GM19023 (cell line): ENCODE data around the gene BOC.

Experiments
- ATAC-seq: cut with Tn5 transposase; IDR thresholded peaks from one replicate; pipeline ENCODE4 v1.9.1; 2021; ENCODE audit warnings: mild to moderate bottlenecking, moderate library complexity; ENCODE audit not compliant: unreplicated experiment

Gene BOC

DNA sequence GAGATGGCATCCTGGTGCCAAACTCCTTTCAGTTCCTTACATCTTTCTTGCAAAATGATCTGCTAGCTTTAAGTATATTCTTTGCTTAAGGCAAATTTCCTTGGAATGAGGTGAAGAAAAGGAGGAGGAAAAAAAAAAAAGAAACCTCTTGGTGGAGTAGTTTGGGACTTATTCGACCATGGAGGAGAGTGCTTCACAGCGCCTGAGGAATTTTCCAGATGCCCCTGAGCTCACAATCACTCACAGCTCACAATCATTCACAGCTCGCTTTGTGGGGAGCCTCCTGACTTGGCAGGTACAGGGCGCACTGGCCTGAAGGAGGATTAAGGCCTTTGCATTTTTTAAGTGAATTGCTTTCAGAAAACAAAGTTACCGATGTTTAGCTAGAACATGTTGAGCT lies 53.9 kb downstream of the BOC start:
- ATAC-seq, result no peak

DNA sequence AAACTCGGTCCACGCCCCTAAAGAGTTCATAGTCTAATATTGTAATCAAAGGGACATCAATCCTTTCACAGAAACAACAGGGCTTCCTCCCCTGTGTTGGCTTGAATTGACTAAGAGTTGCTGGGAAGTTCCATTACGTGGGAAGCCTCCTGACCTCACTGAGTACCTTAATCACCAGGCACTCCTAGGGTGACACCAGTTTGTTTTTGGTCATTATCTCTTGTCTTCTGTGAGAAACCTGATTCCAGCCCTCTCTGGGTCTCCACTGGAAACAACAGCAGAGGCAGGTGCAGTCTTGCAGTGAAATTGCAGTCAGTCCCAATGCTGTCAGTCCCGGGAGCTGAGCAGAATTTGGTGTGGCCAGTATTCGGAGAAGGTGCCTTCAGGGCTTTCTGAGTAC lies 55.4 kb downstream of the BOC start:
- no peak for ATAC-seq

DNA sequence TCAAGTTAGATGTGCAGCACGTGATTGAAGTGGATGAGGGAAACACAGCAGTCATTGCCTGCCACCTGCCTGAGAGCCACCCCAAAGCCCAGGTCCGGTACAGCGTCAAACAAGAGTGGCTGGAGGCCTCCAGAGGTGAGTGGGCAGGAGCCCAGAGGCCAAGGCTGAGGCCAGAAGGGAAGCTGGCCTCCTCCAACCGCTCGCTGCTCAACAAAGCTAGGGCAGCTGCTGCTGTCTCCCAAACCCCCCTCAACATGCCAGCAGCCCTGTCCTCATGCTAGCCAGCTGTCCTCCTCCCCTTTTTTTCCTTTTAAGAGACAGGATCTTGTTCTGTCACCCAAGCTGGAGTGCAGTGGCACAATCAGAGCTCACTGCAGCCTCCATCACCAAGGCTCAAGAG lies 57.0 kb downstream of the BOC start:
- no peak for ATAC-seq

DNA sequence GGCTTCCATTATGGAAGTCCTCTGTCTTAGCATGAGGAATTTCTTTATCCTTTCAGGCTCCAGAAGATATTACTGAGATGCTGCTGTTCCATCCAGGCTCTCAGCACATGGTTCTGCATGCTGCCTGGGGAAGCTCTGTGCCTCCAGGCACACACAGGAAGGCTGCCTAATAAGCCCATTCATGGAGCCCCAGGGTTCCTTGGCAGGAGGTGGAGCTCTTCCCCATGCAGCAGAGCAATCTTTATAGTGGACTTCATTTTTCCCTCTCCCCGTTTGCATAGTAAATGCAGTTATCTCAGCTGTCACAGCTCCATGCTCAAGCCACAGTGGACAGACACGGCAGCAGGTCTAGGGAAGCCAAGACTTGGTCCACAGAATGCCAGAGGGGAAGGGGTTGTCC lies 57.6 kb downstream of the BOC start:
- ATAC-seq, result no peak

DNA sequence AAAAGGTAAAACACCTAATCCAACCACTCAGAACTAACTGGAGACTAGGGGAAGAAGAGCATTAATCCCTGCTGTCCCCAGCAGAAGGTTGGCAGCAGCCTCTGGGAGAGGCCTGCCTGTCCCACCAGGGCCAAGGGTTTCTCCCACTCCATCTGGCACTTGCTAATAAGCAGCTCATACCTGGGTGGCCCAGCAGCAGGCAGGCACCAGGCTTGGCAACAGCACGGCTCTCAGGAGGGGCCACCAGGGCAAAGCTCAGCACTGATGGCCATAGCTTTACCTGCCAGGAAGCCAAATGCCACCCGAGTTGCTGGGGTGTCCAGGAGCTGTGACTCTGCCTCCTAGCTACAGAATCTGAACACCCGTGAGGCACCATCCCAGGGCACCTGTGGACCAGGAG lies 58.3 kb downstream of the BOC start:
- ATAC-seq, result no peak

DNA sequence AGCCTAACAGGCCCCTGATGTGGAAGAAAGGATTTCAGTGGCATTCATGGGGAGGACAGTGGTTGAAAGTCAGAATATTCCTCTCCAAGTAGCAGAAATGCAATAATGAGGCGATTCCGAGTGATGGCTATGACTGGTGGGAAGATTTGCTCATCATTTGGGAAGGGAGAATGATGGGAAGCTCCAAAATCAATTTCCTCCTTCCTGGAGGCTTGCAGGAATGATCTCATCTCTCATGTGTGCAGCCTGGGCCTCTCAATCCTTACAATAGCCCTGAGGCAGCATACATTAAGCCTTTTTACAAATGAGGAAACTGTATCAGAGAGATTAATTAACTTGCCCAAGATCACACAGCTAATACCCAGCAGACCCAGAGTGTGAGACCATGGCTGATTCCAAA lies 58.7 kb downstream of the BOC start:
- ATAC-seq, result no peak

DNA sequence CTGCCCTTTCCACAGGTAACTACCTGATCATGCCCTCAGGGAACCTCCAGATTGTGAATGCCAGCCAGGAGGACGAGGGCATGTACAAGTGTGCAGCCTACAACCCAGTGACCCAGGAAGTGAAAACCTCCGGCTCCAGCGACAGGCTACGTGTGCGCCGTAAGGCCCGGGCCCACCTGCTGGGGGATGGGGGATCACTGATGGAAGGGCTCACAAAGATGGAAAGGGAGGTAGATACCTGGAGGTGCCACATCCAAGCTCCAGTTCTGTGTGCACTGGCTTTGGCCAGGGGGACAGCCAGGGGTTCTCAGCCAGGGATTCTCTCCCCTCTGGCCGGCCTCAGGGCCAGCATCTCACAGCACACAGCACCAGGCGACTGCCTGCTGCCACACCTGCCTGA lies 59.4 kb downstream of the BOC start:
- ATAC-seq, result no peak

DNA sequence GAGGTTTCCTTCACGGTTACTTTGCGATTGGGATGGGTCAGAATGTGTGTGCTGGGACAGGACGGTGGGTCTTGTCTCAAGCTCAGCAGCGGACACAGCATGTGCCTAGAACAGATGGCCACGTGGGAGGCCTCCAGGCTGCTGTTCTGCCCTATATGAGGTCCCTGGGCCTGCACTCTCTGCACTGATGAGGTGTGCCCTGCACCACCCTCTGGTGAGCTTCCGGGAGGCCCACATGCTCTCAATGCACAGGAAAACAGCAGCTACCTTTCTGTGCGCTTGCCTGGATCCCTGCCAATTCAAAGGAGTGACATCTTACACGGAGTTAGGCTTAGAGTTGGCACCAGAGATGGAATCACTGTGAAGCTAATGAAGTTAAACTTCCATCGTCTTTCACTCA lies 59.8 kb downstream of the BOC start:
- ATAC-seq, result no peak

DNA sequence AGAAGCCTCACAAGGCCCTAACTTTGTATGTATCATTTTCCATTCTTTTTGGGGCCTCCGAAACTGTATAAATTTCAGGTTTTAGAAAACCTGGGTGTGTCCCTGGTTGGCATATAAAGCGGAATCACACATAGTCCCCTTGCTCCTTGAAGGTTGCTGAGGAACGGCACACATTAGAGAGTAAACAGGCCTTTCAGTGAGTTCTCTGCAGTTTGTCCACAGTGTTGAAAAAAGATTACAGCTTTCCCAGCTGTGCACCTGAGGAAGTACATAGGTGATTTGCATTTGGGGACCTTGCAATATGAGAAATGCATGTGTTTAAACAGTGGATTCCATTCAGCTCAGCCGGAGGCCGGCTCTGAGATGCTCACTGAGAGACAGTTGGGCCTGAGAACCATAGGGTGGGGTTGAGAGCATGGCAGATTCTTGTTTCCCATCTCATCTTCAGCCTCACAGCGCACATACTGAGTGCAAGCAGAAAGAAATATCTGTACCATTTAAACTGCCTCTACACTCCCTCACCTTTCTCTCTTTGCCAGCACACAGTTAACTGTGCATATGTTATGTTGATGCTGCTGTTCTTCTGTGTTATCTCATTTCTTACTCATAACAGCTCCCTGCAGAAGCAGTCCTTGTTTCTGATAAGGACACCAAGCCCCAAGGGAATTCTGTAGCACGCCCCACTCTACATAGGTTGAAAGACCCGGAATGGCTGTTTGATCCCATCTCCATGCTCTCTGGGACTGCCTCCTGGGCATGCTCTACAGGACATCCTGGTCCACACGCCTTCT lies 60.4 kb downstream of the BOC start:
- no peak for ATAC-seq

DNA sequence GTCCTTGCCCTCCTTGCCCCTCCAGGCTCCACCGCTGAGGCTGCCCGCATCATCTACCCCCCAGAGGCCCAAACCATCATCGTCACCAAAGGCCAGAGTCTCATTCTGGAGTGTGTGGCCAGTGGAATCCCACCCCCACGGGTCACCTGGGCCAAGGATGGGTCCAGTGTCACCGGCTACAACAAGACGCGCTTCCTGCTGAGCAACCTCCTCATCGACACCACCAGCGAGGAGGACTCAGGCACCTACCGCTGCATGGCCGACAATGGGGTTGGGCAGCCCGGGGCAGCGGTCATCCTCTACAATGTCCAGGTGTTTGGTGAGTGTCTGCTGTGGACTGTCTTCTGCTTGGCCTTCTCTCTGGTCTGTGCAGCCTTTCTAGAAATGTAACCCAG lies 61.0 kb downstream of the BOC start:
- no peak for ATAC-seq

DNA sequence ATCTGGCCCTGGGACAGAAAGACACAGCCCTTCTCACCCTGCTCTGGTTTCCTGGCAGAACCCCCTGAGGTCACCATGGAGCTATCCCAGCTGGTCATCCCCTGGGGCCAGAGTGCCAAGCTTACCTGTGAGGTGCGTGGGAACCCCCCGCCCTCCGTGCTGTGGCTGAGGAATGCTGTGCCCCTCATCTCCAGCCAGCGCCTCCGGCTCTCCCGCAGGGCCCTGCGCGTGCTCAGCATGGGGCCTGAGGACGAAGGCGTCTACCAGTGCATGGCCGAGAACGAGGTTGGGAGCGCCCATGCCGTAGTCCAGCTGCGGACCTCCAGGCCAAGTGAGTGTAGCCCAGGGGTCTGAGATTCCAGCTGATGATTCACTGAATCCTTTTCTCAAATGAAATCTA lies 61.7 kb downstream of the BOC start:
- no peak for ATAC-seq

DNA sequence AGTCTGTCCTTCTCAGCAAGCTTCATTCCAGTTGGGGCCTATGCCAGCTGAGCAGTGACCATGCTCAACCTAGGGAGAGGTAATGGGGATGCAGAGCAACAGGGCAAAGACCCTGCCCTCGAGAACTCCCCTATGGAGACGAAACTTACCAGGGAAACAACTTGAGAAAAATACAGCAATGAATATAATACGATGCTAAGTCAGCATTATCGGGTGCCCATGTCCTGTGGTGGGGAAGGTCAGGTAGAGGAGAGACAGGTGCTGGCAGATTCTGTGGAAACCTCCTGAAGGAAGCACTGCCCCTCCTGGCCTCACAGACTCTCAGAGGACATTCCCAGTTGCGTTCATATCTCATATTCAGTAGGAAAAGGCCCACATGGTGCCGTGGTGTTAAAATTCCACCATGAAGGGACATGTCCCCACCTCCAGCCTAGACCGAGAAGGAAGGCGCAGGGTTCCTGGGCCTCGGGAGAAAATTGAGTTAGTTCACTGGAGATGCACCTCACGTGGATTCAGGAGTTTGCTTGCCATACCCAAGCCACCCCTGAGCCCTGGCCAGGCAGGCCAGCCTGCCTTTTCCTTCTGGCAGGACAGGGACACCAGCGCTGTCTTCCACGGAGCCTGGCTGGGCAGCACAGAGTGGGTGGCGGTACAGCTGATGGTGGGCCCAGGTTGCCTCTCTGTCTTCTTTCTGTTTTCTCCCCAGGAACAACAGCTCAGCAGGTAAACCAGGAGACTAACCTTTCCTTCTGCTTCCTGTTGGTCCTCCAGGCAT lies 62.4 kb downstream of the BOC start:
- ATAC-seq, result no peak

DNA sequence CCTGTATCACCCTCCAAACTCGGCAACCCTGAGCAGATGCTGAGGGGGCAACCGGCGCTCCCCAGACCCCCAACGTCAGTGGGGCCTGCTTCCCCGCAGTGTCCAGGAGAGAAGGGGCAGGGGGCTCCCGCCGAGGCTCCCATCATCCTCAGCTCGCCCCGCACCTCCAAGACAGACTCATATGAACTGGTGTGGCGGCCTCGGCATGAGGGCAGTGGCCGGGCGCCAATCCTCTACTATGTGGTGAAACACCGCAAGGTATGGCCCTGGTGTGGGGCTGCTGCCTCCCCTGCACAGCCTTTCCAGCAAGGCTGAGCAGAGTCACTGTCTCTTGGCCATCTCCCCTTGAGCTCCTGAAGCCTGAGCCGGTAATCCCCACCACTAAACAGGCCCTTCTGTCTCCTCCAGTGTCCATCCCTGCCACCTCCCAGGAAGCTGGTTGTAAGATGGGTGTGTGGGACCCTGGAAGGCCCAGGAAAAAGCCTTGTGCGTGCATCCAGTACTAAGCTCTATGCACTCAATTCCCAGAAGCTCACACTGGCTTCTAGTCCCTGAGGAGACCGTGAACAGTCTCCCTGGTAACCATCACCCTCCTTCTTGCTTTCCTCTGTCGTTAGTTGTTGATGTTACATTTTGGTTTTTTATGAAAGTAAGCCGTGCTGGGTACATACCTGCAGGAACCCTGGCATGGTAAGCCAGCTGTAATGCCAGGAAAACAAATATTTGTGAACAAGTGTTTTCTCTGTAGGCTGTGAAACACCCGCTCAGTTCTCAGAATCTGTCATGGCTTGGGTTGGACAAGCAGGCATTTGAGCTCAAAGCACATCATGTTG lies 63.3 kb downstream of the BOC start:
- no peak for ATAC-seq

DNA sequence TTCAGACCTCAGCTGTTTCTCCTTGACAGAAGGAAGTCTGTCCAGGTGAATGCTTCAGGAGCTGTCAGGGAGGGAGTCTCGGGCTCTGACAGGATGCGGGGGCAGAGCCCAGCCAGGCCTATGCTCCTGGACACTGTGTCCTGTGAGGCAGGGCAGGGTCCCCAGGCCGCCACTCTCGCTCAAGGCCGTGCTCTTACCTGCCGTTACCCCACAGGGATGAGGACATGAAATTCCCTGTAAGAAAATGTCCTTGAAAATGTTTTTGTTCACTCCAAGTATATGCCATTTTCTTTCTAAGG lies 63.9 kb downstream of the BOC start:
- no peak for ATAC-seq

DNA sequence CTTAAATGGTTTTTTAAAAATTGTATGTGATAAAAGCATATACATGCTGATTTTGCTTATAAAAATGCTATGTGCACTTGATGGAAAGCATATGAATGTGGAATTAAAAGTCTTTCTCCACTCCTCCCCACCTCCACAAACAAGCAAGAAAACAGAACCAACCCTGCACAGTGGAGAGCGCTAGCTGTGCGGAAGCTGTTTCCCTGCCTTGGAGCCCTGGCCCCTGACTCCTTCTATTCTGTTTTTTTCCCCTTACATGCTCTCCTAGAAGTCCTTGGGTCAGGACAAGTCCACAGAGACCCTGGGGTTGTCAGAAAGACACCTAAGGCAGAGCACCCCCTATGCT lies 64.2 kb downstream of the BOC start:
- no peak for ATAC-seq

DNA sequence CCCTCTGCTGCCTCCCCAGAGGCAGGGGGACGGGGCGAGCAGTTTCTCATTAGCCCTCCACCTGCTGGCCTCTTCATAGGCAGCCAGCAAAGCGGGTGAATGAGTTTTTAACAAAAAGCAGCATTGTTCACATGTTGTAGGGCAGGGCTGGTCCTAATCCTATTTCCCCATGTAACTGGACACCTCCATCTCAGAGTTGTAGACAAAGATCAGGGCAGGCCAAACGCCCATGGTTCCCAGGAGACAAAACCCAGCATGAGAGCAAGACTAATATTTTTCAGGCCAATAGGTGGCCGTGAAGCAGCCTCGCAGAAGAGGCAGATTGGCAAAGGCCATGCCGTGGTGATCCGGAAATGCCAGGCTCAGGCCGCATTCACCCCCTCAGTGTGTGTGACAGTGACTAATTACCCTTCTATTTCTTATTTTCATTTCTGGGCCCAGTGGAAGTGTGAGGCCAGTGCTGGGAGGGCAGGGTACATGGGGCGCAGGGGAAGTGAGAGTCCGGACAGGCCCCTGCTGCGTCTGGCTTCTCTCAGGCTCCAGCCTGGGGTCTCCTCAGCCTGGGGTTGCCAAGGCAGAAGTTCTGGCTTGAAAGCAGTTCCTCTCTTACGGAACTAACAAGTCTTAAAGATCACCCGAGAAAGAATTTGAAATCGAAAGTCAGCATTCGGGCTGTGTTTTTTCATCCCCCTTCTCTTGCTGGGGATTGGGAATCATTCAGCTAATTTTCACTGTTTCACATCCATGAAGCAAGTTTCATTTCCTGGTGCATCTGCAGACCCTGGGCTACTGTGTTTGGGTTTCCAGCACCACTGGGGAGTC lies 64.8 kb downstream of the BOC start:
- peak; percentile 68 for ATAC-seq

DNA sequence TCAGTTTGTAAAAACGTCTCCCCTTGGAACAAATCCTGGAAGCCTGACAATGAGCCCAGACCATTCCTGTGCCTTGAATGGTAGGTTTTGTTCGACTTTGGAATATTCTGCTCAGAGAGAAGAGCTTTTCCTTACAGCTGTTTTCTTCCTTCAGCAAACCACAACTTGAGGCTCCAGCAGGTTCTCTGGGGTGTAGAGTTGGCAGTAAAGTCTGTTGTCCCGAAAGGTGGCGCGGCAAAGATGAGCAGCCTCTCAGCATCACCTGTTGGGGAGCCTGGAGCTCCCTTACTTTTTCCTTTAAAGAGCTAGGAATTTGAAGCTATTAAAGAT lies 65.4 kb downstream of the BOC start:
- no peak for ATAC-seq

DNA sequence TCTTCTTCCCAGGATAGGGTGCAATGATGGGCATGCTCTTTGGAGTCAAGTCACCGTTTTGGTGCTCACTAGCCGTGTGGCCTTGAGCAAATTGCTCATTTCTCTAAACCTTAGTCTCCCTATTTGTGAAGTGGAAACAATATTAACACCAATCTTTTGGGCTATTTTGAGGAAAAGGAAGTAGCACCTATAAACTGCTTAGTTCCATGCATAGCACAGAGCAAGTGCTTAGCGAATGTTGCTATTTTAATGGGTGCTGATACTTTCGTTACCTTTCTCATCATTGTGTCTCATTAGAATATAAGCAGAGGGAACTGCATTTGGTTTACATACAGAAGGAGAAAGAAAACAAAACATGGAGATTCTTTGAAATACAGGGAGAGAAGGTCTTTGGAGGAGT lies 66.1 kb downstream of the BOC start:
- no peak for ATAC-seq

DNA sequence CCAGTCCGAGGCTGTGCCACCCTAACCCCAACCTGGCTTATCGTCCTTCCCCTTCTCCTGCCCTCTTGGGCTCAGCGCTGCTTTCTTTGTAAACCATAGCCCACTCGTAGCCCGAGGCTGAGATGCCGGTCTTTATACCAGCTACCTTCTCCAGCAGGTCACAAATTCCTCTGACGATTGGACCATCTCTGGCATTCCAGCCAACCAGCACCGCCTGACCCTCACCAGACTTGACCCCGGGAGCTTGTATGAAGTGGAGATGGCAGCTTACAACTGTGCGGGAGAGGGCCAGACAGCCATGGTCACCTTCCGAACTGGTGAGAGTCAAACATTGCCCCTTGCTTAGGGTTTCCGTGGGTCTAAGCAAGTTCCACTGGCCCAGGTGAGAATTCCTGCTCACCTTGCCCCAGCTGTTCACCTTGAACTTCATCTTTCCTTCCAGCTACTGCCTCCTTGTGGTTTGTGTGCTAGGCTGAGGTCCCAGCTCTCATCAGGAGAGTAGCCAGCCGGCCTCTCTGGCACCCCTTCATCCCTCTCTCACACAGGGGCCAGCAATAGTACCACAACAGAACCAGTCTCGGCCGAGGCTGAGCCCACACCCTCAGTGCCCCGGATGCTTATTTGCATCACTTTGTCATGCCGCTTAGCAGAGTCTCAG lies 66.7 kb downstream of the BOC start:
- no peak for ATAC-seq

DNA sequence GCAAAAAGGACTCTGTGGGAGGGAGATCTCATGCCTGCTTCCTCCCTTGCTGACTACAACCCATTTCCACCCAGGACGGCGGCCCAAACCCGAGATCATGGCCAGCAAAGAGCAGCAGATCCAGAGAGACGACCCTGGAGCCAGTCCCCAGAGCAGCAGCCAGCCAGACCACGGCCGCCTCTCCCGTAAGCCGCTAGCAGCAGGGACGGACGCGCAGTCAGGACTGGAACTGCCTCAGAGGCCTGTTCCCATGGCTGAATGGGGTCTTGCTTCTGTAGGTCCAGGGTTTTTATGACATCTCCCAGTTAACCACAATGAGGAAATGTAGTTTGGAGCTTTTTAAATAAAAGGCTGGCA lies 67.2 kb downstream of the BOC start:
- ATAC-seq, result no peak

DNA sequence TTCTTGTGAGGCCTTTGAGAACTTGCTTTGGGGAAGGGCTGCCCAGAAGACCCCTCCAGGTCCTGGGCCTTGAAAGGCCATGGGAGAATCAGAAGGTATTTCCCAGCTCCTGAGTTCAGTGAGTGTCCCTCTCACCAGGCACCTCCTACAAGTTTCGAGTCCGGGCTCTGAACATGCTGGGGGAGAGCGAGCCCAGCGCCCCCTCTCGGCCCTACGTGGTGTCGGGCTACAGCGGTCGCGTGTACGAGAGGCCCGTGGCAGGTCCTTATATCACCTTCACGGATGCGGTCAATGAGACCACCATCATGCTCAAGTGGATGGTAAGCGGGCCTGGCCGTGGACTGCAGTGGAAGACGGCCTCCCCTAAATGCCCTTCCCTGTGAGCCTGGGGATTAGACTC lies 68.3 kb downstream of the BOC start:
- ATAC-seq, result no peak
